Purkinje cell (primary cell): ENCODE measurements around the gene CD82. TPM values are rescaled to one million over a fixed set of nuclear protein-coding genes. Genes with fewer than 3 reads are reported as not detected.

Source experiments
- polyA plus RNA-seq: library from polyadenylated mRNA; unstranded; fragments of >200 nt; fragmentation: Nextera tagmentation; gene quantifications from 2 replicates; pipeline ENCODE4 v1.2.1, GENCODE V29; 2014

The CD82 gene
- polyA plus RNA-seq: 37.0 and 58.8 TPM in 2 replicates

DNA sequence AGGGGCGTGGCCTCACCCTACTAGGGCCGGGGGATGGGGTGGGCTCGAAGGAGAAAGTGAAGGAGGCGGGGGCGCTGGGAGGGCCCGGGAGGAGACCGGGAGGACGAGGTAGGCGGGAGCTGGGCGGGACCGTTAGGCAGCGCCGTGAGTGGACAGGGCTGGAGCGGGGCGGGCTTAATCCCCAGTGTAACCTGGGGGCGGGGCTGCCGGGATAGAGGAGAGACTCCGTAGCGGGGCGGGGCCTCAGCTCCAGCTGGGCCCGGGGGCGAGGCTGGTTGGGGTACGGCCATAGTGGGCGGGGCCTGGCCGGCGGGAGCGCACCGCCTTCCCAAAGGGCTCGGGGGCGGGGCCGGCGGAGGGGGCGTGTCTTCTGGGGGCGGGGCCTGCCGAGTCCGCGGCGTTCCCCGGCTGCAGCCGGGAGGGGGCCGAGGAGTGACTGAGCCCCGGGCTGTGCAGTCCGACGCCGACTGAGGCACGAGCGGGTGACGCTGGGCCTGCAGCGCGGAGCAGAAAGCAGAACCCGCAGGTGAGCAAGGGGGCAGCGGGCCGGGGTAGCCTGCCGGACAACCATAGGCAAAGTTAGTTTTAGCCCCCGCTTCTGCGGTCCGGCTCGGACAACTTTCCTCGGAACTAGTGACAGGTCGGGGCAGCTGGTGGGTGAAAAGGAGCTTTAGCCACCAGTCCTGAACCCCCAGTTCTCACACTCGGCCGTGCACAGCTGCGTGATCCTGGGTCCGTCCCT, at the start of gene CD82:
CD82 (plus strand) TSS at position 453 of the 742 bp plus-strand sequence. CDS start 29,000 bp downstream, outside the sequence.

Other genes starting within 250 kb of the CD82 start
- gene TSPAN18, start 161.3 kb downstream of the CD82 start, polyA plus RNA-seq: 0.14 TPM in 1 of 2 replicates, not detected in the other